Neural progenitor cell (in vitro differentiated cells): ENCODE measurements around the gene MOB2. TPM values are rescaled to one million over a fixed set of nuclear protein-coding genes. Genes with fewer than 3 reads are reported as not detected.
A peak's percentile ranks its signal among the peaks of the same experiment; 100 is the strongest.
"Not testable (repeated sequence)": the region's sequence is repeated elsewhere in the genome, so short reads cannot be mapped to it uniquely, and the experiment has no call there.

Experiments
- DNase-seq: peaks from one replicate; pipeline ENCODE4 v3.0.0-alpha.2; 2016; ENCODE audit warnings: low spot score
- H2AFZ ChIP-seq: fragments of 200-600 bp; sonication (generic); replicated peaks from 2 replicates; pipeline ENCODE4 v1.6.1; 2016; ENCODE audit warnings: antibody characterized with exemption
- H3F3A ChIP-seq: fragments of 200-600 bp; sonication (generic); 2 replicates; pipeline ENCODE4 v1.6.1; 2016; ENCODE audit warnings: antibody characterized with exemption, low read depth
- H3K27ac ChIP-seq: fragments of 200-600 bp; sonication (generic); 2 replicates; pipeline ENCODE4 v1.5.1; 2016; ENCODE audit warnings: mild to moderate bottlenecking
- H3K27me3 ChIP-seq: fragments of 200-600 bp; sonication (generic); 2 replicates; pipeline ENCODE4 v1.6.1; 2016; ENCODE audit warnings: mild to moderate bottlenecking, moderate library complexity
- H3K36me3 ChIP-seq: fragments of 200-600 bp; sonication (generic); 2 replicates; pipeline ENCODE4 v1.5.1; 2016
- H3K4me1 ChIP-seq: fragments of 200-600 bp; sonication (generic); 2 replicates; pipeline ENCODE4 v1.6.1; 2016; ENCODE audit warnings: mixed run types
- H3K4me2 ChIP-seq: fragments of 200-600 bp; sonication (generic); 2 replicates; pipeline ENCODE4 v1.6.1; 2016
- H3K4me3 ChIP-seq: fragments of 200-600 bp; sonication (generic); 2 replicates; pipeline ENCODE4 v1.5.1; 2016
- H3K79me2 ChIP-seq: fragments of 200-600 bp; sonication (generic); 2 replicates; pipeline ENCODE4 v1.6.1; 2016; ENCODE audit warnings: low read depth
- H3K9ac ChIP-seq: fragments of 200-600 bp; sonication (generic); 2 replicates; pipeline ENCODE4 v1.6.1; 2016
- H3K9me3 ChIP-seq: fragments of 200-600 bp; sonication (generic); 2 replicates; pipeline ENCODE4 v1.5.1; 2016; ENCODE audit warnings: low read depth
- H4K20me1 ChIP-seq: fragments of 200-600 bp; sonication (generic); 2 replicates; pipeline ENCODE4 v1.6.1; 2016; ENCODE audit warnings: low read depth
- H3K27ac Mint-ChIP-seq: 3 replicates; pipeline ENCODE4 v1.8.0; 2021; ENCODE audit warnings: mixed read lengths
- H3K27me3 Mint-ChIP-seq: 2 replicates; pipeline ENCODE4 v1.8.0; 2022; ENCODE audit warnings: low read depth, mild to moderate bottlenecking, inconsistent platforms, moderate library complexity, mixed read lengths; ENCODE audit not compliant: insufficient read depth
- H3K36me3 Mint-ChIP-seq: 3 replicates; pipeline ENCODE4 v1.8.0; 2021; ENCODE audit warnings: mixed read lengths
- H3K4me1 Mint-ChIP-seq: 3 replicates; pipeline ENCODE4 v1.8.0; 2021; ENCODE audit warnings: mixed read lengths
- H3K4me3 Mint-ChIP-seq: 3 replicates; pipeline ENCODE4 v1.8.0; 2021; ENCODE audit warnings: mild to moderate bottlenecking, moderate library complexity, mixed read lengths
- H3K9me3 Mint-ChIP-seq: 3 replicates; pipeline ENCODE4 v1.8.0; 2020; ENCODE audit warnings: mixed read lengths
- CTCF ChIP-seq: fragments of 200-600 bp; sonication (generic); IDR thresholded peaks from 2 replicates; pipeline ENCODE4 v1.5.1; 2017; ENCODE audit warnings: antibody characterized with exemption, mild to moderate bottlenecking
- EZH2 ChIP-seq: fragments of 200-600 bp; sonication (generic); IDR thresholded peaks from 2 replicates; pipeline ENCODE4 v1.6.1; 2017; ENCODE audit warnings: antibody characterized with exemption, mild to moderate bottlenecking, moderate library complexity
- EZH2phosphoT487 ChIP-seq: fragments of 200-600 bp; sonication (generic); IDR thresholded peaks from 2 replicates; pipeline ENCODE4 v1.6.1; 2017; ENCODE audit warnings: antibody characterized with exemption
- total RNA-seq: library from RNA; depleted of rRNA; stranded (reverse); fragments of >200 nt; gene quantifications from 2 replicates; pipeline ENCODE4 v1.2.3, GENCODE V29; 2015; ENCODE audit warnings: low replicate concordance

The MOB2 gene
- total RNA-seq, 1 donor from 2014 or later: 8.0 TPM

GRCh38 chr11:1512531-1513258, 26.1 kb upstream of the MOB2 start:
- DNase-seq: peak; percentile 66
- H3K4me2 ChIP-seq, H3K36me3 Mint-ChIP-seq, H2AFZ ChIP-seq, H3K4me3 ChIP-seq, H3K4me3 Mint-ChIP-seq, H3K36me3 ChIP-seq, H3K9me3 ChIP-seq, H3K9me3 Mint-ChIP-seq, H3K27me3 ChIP-seq, H3K27ac ChIP-seq, H3K9ac ChIP-seq, H3F3A ChIP-seq, H3K27me3 Mint-ChIP-seq: not testable (repeated sequence)
- Histone ChIP-seq H3K79me2 (peaks cover 14% of the 10 kb centered on the region), H3K4me1 (peaks cover 19% of the 10 kb centered on the region), H4K20me1 (peaks cover 57% of the 10 kb centered on the region)
- H3K4me1 Mint-ChIP-seq: peaks cover 36% of the 10 kb centered on the region
- peak overlapping the region; percentile 33 for H3K27ac Mint-ChIP-seq
- peak; percentile 23 for TF ChIP-seq CTCF

DNA sequence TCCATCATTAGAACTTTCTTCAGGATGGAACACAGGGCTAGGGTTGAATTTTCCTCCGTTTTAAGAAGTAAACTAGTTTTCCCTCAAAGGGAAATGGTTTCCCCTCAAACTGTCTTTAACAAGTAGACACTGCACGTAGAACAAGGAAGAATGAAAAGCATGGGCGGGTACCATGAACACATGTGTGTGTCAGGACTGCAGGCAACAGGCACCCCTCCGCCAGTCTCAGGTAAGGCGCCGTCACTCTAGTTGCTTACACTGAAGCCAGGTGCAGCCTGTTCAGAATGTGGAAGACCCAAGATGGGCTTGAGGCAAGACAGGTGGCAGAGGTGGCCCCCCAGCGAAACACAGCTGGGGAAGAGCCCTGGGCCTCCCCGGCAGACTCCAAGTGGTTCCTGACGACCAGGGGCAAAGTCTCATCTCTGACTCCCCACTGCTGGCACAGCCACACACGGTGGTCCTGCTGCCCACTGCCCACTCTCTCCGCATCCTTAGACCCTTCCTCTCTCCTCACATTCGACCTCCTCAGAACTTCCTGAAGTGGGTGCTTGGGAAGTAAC, 25.4 kb upstream of the MOB2 start:
- Histone ChIP-seq H3K79me2 (peaks cover 16% of the 10 kb centered on the region), H3F3A (peaks cover 9% of the 10 kb centered on the region), H3K9ac (no peak overlapping the region), H3K36me3 (no peaks in the 10 kb centered on the region), H3K4me3 (no peak overlapping the region), H3K9me3 (no peaks in the 10 kb centered on the region), H4K20me1 (peaks cover 55% of the 10 kb centered on the region), H2AFZ (no peak overlapping the region), H3K4me2 (no peak overlapping the region), H3K27me3 (no peaks in the 10 kb centered on the region), H3K4me1 (peaks cover 24% of the 10 kb centered on the region), H3K27ac (no peak overlapping the region)
- no peak overlapping the region for H3K4me3 Mint-ChIP-seq
- H3K9me3 Mint-ChIP-seq: no peaks in the 10 kb centered on the region
- TF ChIP-seq CTCF (no peak), EZH2 (no peak), EZH2phosphoT487 (no peak)
- H3K27ac Mint-ChIP-seq: no peak overlapping the region
- DNase-seq: no peak
- peaks cover 40% of the 10 kb centered on the region for H3K4me1 Mint-ChIP-seq
- H3K27me3 Mint-ChIP-seq: no peaks in the 10 kb centered on the region
- no peaks in the 10 kb centered on the region for H3K36me3 Mint-ChIP-seq

DNA sequence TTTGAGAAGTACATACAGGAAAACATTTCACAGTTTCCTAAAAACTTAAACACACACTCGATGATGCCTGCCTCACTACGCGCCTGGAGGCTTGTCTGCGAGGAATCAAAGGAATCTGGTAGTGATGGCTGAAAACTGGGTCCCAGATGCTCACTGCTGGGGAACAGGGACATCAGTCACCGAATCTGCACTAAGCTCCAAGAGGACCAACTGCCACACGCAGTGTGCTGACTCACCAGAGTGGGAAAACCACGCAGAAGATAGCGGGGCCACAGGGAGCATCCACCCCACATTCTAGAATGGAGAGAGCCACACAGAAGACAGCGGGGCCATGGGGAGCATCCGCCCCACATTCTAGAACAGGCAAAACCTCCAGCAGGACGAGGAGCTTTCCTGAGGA, 24.3 kb upstream of the MOB2 start:
- TF ChIP-seq EZH2 (no peak), EZH2phosphoT487 (no peak), CTCF (no peak)
- H3K36me3 Mint-ChIP-seq: no peaks in the 10 kb centered on the region

DNA sequence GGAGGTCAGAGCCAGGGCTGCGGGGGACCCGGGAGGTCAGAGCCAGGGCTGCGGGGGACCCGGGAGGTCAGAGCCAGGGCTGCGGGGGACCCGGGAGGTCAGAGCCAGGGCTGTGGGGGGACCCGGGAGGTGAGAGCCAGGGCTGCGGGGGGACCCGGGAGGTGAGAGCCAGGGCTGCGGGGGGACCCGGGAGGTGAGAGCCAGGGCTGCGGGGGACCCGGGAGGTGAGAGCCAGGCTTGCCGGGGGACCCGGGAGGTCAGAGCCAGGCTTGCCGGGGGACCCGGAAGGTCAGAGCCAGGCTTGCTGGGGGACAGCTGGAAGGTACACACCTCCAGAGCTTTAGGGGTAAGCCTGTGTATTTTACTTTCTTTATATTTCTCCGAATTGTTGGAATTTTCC, 23.8 kb upstream of the MOB2 start:
- not testable (repeated sequence) for H3K27ac ChIP-seq, H3K36me3 ChIP-seq, H3F3A ChIP-seq, H3K36me3 Mint-ChIP-seq, DNase-seq, H3K27ac Mint-ChIP-seq, H3K4me2 ChIP-seq, H3K9me3 ChIP-seq, H3K9me3 Mint-ChIP-seq, H2AFZ ChIP-seq, H3K27me3 Mint-ChIP-seq, H3K9ac ChIP-seq, H3K4me3 ChIP-seq, H3K4me3 Mint-ChIP-seq, H3K27me3 ChIP-seq
- peaks cover 53% of the 10 kb centered on the region for H4K20me1 ChIP-seq
- H3K4me1 Mint-ChIP-seq: peaks cover 37% of the 10 kb centered on the region
- peaks cover 28% of the 10 kb centered on the region for H3K79me2 ChIP-seq
- H3K4me1 ChIP-seq: peaks cover 24% of the 10 kb centered on the region

More for the DNA sequence above, 24.3 kb upstream of the MOB2 start:
- no peak overlapping the region for H2AFZ ChIP-seq
- no peak overlapping the region for H3K4me2 ChIP-seq
- no peak overlapping the region for H3K4me3 Mint-ChIP-seq
- no peak overlapping the region for H3K4me3 ChIP-seq
- no peaks in the 10 kb centered on the region for H3K36me3 ChIP-seq
- H3K27ac ChIP-seq: no peak overlapping the region
- H3F3A ChIP-seq: peaks cover 9% of the 10 kb centered on the region
- H3K9me3 Mint-ChIP-seq: no peaks in the 10 kb centered on the region
- peaks cover 2% of the 10 kb centered on the region for H3K27me3 Mint-ChIP-seq
- H3K27me3 ChIP-seq: no peaks in the 10 kb centered on the region
- peaks cover 38% of the 10 kb centered on the region for H3K4me1 Mint-ChIP-seq
- H3K27ac Mint-ChIP-seq: no peak overlapping the region
- H3K79me2 ChIP-seq: peaks cover 26% of the 10 kb centered on the region
- DNase-seq: no peak
- peaks cover 55% of the 10 kb centered on the region for H4K20me1 ChIP-seq
- no peaks in the 10 kb centered on the region for H3K9me3 ChIP-seq
- peaks cover 24% of the 10 kb centered on the region for H3K4me1 ChIP-seq
- H3K9ac ChIP-seq: no peak overlapping the region
